Esophagus squamous epithelium (tissue), 4 donors: ENCODE results near the gene SHKBP1.
A peak's percentile ranks its signal among the peaks of the same experiment; 100 is the strongest.

Experiments
- POLR2A ChIP-seq, 4 donors: fragments of 450-650 bp; IDR thresholded peaks; one replicate each; pipeline ENCODE4 v1.6.1; 2017; ENCODE audit warnings: antibody characterized with exemption in 4 of 4, mild to moderate bottlenecking in 4 of 4, moderate library complexity in 3 of 4
- TF ChIP-seq, protein P1 (sequence below), 6 experiments: fragments of 450-650 bp in 4 of 6; fragments of 200-600 bp in 2 of 6; sonication (generic) in 2 of 6; IDR thresholded peaks; one replicate each; pipeline ENCODE4 v1.5.1; 2016 to 2019; ENCODE audit warnings: antibody characterized with exemption in 6 of 6, mild to moderate bottlenecking in 4 of 6, moderate library complexity in 4 of 6

- TF ChIP-seq, protein P1, sequence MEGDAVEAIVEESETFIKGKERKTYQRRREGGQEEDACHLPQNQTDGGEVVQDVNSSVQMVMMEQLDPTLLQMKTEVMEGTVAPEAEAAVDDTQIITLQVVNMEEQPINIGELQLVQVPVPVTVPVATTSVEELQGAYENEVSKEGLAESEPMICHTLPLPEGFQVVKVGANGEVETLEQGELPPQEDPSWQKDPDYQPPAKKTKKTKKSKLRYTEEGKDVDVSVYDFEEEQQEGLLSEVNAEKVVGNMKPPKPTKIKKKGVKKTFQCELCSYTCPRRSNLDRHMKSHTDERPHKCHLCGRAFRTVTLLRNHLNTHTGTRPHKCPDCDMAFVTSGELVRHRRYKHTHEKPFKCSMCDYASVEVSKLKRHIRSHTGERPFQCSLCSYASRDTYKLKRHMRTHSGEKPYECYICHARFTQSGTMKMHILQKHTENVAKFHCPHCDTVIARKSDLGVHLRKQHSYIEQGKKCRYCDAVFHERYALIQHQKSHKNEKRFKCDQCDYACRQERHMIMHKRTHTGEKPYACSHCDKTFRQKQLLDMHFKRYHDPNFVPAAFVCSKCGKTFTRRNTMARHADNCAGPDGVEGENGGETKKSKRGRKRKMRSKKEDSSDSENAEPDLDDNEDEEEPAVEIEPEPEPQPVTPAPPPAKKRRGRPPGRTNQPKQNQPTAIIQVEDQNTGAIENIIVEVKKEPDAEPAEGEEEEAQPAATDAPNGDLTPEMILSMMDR (IDR thresholded peaks at IDR 0.05) = peak in 3 of 6 experiments; percentile 34 to 57 (median 36)
- peak in 2 of 4 donors; percentile 34 to 44 for TF ChIP-seq POLR2A (IDR thresholded peaks at IDR 0.05)
Observed at GRCh38 chr19:40570313-40571004, 6.2 kb upstream of the SHKBP1 start.
